GM19438 (cell line): Measurements from ENCODE around the gene PRR29.
"Not testable (repeated sequence)": the region's sequence is repeated elsewhere in the genome, so short reads cannot be mapped to it uniquely, and the experiment has no call there.

Source experiments
- ATAC-seq: cut with Tn5 transposase; IDR thresholded peaks from one replicate; pipeline ENCODE4 v1.9.1; 2021; ENCODE audit warnings: low read depth; ENCODE audit not compliant: unreplicated experiment

The PRR29 gene

DNA sequence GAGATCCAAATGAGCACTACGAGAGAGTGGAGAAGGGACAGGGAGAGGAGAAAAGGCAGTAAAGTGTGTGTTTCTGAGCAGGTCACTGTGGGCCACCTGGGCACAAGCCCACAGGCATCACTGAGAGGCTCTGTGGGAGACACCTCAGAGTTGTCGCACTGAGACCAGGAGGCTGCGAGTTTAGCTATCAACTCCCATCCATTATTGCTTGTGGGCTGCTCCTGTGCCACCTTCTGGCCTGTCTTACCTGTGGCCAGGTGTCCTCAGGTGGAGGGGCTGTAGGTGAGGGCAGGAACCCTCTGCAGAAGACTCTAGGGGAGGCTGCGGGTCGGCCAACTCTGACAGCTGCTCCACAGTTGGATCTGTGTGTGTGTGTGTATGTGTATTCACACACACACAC is 2.5 kb upstream of the PRR29 start:
- ATAC-seq: no peak

DNA sequence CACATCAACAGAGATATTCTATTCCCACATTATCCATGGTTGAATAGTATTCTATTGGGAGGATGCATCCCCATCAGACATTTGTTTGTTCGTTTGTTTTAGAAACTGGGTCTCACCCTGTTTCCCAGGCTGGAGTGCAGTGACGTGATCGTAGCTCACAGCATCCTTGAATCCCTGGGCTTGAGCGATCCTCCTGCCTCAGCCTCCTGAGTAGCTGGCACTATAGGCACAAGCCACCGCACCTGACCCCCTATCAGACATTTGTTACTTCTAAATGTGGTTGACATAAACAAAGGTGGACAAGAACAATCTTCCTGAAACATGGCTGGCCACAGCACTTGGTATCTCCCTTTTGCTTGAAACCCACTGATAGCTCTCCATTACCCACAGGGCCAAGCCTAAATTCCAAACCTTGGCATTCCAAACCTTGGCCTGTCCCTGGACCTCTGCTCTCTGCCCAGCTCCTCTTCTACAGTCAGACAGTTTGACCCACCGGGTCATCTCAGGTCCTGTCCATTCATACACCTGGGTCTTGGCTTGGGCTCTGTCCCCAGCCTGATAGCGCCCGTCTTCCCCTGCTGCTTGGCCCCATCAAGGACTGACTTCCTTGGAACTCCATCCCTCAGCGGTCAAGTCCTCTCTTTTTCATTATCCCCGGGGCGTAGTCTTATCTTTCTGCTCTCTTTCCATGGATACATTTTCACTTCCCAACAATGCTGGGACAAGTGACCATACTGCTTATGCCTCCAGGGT is 1.5 kb upstream of the PRR29 start:
- ATAC-seq: no peak

DNA sequence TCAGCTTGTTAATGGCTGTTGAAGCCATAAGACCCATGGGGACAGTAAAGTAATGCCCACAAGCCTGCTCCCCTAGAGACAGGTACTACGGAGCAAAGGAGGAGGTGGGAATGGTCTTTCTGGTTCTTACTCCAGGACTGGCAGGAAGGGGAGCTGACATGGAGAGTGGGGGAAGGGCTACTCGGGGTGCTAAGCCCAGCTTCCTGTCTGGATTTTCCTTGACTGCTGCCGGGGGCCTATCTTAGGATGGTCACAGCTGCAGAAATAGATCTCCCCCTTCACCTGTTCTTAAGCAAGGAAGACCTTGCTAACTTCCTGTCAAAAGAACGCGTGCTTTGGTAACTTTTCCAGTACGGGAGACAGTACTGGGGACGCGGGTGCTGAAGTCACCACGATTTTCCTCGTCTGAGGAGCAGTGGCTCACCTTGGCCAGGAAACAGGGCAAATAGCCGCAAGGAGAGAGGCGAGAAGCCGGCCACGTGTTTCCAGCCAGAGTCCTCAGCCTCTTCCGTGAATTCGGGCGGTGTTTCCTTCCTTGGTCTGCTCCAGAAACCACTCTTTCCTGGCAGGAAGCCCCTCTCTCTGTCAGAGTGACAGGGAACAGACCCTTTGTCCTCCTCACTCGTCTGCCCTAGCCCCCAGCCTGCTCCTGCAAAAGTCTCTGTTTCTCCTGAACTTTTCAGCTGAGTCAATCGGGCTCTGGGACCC is 656 bp upstream of the PRR29 start:
- ATAC-seq: no peak

DNA sequence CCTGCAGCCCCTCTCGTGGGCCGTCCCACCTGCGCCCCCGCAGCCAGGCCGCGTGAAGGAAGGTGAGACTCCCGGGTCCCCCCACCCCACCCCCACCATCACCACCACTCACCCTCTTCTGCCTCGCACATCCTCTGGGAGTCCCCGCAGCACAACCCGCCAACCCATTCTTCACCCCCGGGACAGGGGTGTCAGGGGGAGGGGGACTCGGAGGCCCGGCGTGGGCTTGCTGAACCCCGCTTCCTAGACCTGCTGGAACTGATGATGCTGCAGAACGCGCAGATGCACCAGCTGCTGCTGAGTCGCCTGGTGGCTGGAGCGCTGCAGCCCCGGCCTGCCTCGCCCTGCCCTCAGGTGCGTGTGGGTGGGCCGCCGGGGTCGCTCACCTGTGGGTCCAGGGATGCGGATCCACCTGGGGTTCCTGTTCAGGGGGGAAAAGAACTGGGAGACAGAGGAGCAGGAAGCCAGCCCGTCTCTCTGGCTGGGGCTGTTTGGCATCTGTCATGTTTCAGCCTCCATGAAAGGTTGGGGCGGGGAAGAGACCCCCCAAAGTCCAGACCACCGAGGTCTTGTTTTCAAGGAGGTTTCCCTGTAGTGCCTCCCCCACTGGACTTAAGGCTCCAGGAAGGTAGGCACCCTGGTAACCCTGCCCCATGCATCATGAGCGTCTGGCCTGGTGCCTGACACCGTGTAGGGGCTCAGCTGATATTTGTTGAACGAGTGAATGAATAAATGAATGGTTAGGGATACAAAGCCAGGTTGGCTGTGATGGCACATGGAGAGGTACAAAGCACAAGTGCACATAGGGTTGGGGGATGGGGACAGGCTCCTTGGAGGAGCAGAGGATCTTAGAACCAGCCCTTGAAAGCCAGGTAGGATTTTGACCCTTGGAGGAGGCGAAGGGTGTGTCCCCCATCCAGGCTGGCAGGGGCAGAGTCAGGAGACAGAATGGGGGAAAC is 849 bp downstream of the PRR29 start:
- ATAC-seq: peak; percentile 20

DNA sequence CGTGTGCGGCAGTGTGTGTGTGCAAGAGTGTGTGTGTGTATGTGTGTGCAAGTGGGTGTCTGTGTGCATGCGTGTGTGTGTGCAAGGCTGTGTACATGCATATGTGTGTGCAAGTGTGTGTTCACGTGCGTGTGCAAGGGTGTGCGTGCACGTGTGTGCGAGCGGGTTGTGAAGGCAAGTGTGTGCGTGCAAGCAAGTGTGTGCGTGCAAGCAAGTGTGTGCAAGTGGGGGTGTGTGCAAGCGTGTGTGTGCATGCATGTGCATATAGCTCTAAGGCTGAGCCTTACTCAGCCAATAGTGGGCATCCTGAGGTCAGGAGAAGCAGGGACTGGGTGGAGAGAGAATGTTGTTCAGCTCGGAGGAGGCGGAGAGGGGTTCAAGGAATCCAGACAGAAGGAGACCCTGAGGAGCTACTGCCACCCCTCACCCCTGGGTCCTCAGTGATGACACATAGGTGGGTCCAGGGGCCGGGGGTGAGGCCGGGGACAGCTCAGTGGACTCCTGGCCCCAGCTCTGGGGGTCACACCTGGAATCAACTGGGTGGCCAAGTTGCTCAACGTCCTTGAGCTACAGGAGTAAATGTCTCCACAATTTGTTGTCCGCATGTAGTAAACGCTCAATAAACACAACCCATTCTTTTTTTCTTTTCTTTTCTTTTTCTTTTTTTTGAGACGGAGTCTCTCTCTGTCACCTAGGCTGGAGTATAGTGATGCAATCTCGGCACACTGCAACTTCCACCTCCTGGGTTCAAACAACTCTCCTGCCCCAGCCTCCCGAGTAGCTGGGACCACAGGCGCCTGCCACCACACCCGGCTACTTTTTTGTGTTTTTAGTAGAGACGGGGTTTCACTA is 1.8 kb downstream of the PRR29 start:
- no peak for ATAC-seq

DNA sequence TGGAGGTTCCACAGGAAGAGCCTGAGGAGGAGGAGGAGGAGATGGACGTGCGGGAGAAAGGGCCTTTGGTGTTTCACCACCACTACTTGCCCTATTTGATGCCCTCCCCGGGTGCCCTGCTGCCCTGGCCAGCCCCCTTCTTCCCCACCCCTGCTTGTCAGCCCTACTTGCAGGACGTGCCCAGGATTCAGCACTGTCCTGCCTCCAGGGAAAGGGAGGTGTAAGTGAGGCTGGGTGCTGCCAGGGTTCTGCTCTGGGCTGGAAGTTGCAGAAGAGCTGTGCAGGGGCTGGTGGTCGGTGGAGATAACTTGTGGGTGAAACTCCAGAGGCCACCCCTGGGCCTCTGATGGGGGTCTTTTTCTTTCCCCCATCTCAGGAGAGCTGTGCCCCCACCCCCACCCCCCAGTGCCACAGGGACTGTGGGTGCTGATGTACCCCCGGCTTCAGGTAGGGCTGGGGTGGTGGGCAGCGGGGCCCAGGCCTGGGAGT is 3.0 kb downstream of the PRR29 start:
- ATAC-seq: no peak

DNA sequence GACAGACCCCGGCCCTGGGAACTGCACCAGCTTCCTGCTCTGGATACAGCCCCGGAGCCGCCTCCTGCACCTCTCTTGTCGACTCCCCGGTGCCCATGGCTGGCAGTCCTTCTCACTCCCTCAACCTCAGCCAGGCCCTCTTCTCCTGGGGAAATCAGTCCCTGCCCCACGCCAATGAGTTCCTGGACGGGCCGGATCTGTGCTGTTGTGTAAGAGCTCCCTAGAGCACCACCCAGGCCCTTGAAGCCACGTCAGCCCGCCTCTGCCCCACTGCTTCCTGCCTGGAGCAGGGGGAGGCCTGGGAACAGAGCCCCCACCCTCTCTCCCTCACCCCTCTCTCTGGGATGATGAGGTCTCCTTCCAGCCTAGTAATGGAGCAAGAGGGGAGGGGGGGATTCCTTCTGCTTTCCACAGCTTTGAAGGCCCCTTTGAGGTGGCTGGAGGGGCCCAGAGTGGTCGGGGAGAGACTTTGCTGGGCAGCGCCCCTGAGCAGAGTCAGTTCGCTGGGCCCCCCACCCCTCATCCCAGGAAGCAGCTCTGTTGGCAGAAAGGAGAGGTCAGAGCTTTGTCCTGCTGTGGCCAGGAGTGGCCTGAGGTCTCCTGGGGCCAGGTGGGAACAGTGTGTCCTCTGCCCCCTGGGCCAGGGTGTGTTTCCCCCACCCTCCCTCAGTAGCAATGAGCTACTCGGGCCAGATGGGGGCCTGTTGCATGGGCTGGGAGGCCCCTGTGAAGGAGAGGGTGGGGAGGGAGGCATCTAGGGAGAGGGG is 3.8 kb downstream of the PRR29 start:
- ATAC-seq: no peak

DNA sequence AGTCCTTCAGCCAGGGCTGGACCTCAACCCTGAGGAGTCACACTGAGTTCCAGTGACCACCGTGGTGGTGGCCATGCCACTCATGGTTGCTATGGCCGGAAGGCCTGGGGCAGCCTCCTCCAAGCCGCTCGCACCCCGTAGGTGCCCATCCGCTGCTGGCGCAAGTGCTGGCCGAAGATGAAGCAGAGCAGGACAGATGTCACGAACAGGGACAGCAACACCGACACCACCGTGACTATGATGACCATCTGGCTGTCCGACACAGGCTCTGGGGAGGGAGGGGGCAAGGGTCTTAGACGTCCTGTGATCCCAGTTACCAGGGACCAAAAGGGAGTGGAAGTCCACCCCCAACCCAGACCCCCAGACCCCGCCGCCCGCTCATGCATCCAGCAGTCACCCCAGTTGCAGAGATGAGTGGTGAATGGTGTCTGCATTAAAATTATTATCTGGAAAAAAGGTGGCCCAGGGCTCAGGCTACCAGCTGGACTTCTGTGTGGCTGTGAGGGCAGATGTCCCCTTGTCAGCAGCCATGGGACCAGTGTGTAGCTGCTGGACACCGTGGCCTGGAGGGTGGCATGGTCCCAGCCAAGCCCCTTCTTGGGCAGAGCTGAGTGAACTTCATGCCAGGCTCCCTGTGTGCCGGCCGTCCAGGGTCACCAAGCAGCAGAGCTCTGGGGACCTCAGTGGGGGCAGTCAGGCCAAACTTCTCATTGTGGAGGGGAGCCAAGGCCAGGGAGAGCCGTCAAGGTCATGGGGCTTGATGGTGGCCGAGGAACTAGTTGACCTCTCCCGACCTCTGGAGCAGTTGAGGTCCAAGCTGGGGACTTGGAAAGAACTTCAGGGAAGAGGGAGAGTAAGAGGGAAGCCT is 4.7 kb downstream of the PRR29 start:
- ATAC-seq: no peak

DNA sequence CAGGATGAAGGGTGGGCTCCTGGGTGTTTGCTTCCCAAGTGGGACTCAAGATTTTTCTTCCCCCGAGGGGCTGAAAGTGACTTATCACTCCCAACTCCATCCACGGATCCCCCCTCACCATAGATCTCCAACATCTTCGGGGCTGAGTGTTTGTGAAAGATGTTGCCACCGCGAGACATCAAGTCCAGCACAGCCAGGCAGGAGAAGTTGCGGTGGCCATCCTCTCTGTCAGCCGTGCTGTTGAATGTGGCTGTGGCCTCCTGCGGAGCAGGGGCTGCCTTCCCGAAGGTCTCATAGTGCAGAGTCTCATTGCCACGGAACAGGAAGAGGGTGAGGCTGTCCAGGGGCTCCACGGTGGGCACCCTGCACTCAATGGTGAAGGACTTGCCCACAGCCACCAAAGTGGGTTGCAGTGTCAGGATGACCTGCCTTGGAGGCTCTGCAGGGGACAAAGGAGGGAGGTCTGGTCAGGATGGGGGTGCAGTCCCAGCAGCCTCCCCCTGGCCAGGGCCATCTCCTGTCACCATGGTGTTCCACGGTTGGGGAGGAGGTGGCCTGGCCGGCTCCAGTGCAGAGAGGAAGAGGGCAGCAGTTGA is 5.5 kb downstream of the PRR29 start:
- ATAC-seq: no peak

DNA sequence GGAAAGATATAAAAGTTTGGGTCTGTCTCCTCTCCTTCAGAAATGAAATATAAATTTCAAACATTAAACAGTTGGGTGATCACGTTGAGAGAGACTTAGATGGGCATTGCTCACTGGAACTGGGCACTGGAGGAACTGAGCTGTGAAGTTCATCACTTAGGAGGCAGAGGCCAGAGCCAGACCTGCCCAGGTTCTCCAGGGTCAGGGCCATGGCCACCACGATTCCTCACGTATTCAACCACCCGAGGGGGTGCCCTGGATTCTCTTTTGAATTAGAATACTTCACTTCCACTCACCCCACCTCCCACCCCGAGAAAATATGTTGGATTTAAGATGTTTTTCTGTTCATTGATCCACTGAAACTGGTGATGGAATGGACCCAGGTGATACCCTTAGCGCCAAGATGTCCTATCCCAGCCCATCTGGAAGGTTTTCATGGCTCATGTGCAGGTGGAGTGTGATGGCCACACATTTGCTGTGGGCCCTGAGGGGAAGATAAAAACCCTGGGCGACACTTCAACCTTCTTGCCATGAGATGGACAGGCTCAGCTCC is 6.1 kb downstream of the PRR29 start:
- ATAC-seq: no peak

DNA sequence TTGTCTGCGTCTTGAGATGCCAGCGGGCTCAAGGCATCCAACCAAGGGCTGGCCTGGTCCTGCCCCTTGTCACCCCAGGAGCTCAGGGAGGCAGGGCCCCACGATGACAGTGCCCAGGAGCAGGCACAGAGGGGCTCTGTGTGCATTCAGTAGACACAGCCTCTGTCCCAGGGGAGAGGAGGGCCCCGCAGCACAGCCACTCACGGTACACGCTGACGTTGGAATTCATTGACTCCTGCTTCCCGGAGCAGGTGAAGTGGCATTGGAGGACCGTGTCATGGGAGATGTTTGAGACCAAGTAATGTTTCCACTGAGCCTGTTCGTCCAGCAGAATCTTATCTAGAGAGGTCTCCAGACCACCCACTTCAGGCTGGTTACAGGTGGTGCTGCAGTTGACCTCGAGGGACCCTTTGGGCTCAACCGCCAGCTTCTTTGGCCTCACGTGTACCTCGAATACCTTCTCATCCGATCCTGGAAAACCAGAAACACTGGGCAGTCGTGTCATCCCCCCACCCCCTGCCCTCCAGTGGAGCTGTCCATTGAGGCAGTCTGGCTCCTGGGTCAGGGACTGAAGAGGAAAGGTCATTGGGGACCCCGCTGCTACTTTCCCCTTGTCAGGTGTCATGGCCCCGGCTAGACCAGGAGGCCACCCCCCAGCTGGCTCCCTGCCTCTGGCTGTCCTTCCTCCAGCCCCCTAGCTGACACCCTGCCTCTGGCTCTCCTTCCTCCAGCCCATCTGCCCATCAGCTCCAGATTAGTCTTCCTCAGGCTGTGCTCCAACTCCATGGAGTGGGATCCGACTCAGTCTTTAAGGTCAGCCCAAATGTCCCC is 7.0 kb downstream of the PRR29 start:
- no peak for ATAC-seq

DNA sequence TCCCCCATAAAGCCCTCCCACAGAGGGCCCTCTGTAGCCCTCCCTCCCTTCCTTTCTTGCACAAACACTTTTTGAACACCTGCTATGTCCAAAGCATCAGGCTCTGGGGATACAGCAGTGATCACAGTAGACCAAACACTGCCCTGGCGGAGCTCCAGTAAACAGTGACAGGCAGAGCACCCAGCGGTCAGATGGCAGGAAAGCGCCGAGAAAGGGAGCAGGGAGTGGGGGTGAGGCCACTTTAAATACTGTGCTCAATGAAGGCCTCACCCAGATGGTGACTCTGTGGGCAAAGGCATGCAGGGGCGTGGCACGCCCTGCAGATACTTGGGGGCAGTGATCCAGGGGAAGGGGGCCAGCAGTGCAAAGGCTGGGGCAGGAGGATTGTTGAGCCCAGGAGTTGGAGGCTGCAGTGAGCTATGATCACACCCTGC is 7.6 kb downstream of the PRR29 start:
- ATAC-seq: no peak

DNA sequence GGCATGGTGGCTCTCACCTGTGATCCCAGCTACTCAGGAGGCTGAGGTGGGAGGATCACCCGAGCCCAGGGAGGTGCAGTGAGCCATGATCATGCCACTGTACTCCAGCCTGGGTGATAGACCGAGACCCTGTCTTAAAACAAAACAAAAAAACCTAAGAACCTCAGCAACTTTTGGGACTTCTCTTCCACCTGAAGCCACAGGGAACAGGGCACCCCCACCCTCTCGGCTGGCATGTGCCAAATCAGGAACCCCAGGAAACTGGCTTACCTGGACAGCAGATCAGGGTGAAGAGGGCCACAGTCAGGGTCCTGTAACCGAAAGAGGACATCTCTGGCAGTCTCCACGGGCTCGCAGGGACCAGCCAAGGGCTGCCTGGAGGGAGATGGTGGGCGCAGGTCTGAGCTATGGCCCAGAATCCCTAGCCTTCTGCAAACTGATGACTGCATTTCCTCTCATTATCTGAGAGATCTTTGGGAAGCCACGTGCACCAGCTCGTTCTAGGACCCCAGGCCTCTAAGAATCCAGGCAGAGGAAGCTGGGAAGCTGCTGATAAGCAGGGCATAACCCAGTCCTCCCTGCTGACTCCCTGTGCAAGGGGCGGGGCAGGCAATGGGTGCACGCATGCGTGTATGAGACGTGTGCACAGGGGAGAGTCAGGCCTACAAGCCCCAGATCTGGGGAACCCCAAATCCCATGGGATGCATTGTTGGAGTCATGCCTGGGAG is 8.4 kb downstream of the PRR29 start:
- ATAC-seq: no peak

DNA sequence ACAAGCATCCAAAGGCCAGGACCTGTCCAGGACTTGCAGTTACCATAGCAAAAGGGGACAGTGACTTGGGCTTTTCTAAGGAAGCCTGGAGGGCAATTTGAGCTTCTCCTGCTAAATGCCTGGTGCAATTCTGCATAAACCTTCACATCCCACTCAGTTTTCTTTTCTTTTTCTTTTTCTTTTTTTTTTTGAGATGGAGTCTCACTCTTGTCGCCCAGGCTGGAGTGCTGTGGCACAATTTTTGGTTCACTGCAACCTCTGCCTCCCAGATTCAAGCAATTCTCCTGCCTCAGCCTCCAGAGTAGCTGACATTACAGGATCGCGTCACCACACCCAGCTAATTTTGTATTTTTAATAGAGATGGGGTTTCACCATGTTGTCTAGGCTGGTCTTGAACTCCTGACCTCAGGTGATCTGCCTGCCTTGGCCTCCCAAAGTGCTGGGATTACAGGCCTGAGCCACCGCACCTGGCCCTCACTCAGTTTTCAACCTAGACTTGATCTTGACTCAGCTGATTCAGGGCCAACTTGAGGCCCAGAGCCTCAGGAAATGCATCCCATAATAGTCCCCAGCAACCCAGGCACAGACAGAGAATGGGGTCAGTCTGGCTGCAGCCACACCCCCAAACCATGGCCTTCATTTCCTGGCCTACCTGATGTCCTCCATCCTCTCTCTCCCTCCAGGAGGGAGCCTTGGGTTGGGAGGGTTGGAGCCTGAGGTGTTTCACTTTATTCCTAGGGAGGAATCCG is 9.1 kb downstream of the PRR29 start:
- not testable (repeated sequence) for ATAC-seq

DNA sequence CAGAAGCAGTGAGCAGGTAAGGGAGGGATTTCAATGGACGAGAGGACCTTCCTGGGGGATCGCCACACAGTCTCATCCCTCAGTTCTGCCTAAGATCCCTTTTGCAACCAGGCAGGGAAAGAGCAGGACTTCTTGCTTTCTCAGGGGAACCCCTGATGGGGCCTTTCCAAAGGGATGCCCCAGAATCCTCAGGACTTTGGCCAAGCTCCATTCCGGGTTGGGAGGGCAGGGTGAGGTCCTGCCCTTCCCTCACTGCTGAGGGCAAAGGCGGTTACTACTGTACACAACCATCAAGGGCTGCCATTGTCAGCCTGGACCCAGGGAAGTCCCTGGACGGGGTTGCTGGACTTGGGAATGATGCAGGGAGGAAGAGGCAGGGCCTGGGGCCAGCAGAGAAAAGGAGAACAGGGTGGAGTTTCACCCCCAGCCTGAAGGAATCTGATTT is 9.7 kb downstream of the PRR29 start:
- ATAC-seq: no peak
